SK-N-SH (cell line): ENCODE measurements around the gene MPO. TPM values are rescaled to one million over a fixed set of nuclear protein-coding genes. Genes with fewer than 3 reads are reported as not detected.

ENCODE experiments used
- CTCF ChIA-PET: fragments of 300-600, 350-600 bp; formaldehyde crosslinking; extraction: SDS; loops from one replicate; lab custom pipeline; 2021; lab: Yijun Ruan, JAX
- POLR2A ChIA-PET: fragments of 350-600 bp; sonication (Branson Sonifier 250); formaldehyde crosslinking; extraction: SDS; loops from one replicate; lab custom pipeline; 2020; ENCODE audit warnings: antibody characterized with exemption, inconsistent platforms; lab: Yijun Ruan, JAX
- DNase-seq: peaks from one replicate; pipeline ENCODE4 v3.0.0; 2012
- H2AFZ ChIP-seq: fragments of 200-600 bp; sonication (generic); 2 replicates; pipeline ENCODE4 v1.8.1; 2016; ENCODE audit warnings: antibody characterized with exemption, mild to moderate bottlenecking, low read depth
- H3F3A ChIP-seq: fragments of 200-600 bp; sonication (generic); replicated peaks from 2 replicates; pipeline ENCODE3; 2016; ENCODE audit warnings: antibody characterized with exemption, mild to moderate bottlenecking; ENCODE audit not compliant: insufficient read depth
- H3K27ac ChIP-seq, 2 experiments: fragments of 200-500 bp in 1 of 2; fragments of 200-600 bp in 1 of 2; sonication (Bioruptor generic) in 1 of 2; sonication (generic), shearing (Covaris generic) in 1 of 2; 2 replicates each; pipeline versions ENCODE4 v1.5.1 to v1.6.1; 2014 to 2016; ENCODE audit warnings: low read depth in 2 of 2, inconsistent platforms in 1 of 2, low read length in 1 of 2, mild to moderate bottlenecking in 1 of 2, mixed read lengths in 1 of 2
- H3K27me3 ChIP-seq: fragments of 200-600 bp; sonication (generic), shearing (Covaris generic); 2 replicates; pipeline ENCODE4 v1.6.1; 2016; ENCODE audit warnings: mixed run types; ENCODE audit not compliant: insufficient read depth
- H3K36me3 ChIP-seq, 2 experiments: fragments of 200-500 bp in 1 of 2; fragments of 200-600 bp in 1 of 2; sonication (Bioruptor generic) in 1 of 2; sonication (generic) in 1 of 2; replicated peaks in 1 of 2; 2 replicates each; pipeline versions ENCODE3 to v1.5.1; 2014 to 2016; ENCODE audit warnings: low read length in 1 of 2, mild to moderate bottlenecking in 1 of 2; ENCODE audit not compliant: insufficient read depth in 2 of 2, control insufficient read depth in 1 of 2
- H3K4me1 ChIP-seq, 2 experiments: fragments of 200-500 bp in 1 of 2; fragments of 200-600 bp in 1 of 2; sonication (Bioruptor generic) in 1 of 2; sonication (generic), shearing (Covaris generic) in 1 of 2; 2 replicates each; pipeline versions ENCODE4 v1.5.1 to v1.6.1; 2014 to 2016; ENCODE audit warnings: low read depth in 1 of 2, low read length in 1 of 2, mixed run types in 1 of 2; ENCODE audit not compliant: insufficient read depth in 2 of 2, control insufficient read depth in 1 of 2
- H3K4me2 ChIP-seq: fragments of 200-600 bp; sonication (generic), shearing (Covaris generic); 2 replicates; pipeline ENCODE4 v1.6.1; 2017; ENCODE audit warnings: mixed run types
- H3K4me3 ChIP-seq, 2 experiments: fragments of 200-500 bp in 1 of 2; fragments of 200-600 bp in 1 of 2; sonication (Bioruptor generic) in 1 of 2; sonication (generic), shearing (Covaris generic) in 1 of 2; 2 replicates each; pipeline versions ENCODE4 v1.5.1 to v1.8.1; 2014 to 2016; ENCODE audit warnings: low read depth in 2 of 2, inconsistent platforms in 1 of 2, low read length in 1 of 2, mild to moderate bottlenecking in 1 of 2, mixed read lengths in 1 of 2, moderate library complexity in 1 of 2
- H3K79me2 ChIP-seq: fragments of 200-600 bp; sonication (generic); 2 replicates; pipeline ENCODE4 v1.8.1; 2017; ENCODE audit warnings: mild to moderate bottlenecking; ENCODE audit not compliant: insufficient read depth
- H3K9ac ChIP-seq: fragments of 200-600 bp; sonication (generic); 2 replicates; pipeline ENCODE4 v1.6.1; 2017; ENCODE audit warnings: mixed run types
- H3K9me2 ChIP-seq: fragments of 200-600 bp; sonication (generic); 2 replicates; pipeline ENCODE4 v1.6.1; 2017; ENCODE audit warnings: mixed run types
- H3K9me3 ChIP-seq: fragments of 200-600 bp; sonication (generic); 2 replicates; pipeline ENCODE4 v1.6.1; 2017; ENCODE audit warnings: mixed run types, mild to moderate bottlenecking, moderate library complexity
- H4K20me1 ChIP-seq: fragments of 200-600 bp; sonication (generic); 2 replicates; pipeline ENCODE4 v1.6.1; 2017; ENCODE audit warnings: mild to moderate bottlenecking, mixed run types; ENCODE audit not compliant: insufficient read depth
- FOSL2 ChIP-seq: IDR thresholded peaks from 2 replicates; pipeline ENCODE4 v1.4.0; 2012; ENCODE audit warnings: low read depth, mild to moderate bottlenecking, moderate library complexity, borderline replicate concordance
- GABPA ChIP-seq: IDR thresholded peaks from 2 replicates; pipeline ENCODE4 v1.4.0; 2012; ENCODE audit warnings: low read depth, mild to moderate bottlenecking
- MEF2A ChIP-seq: IDR thresholded peaks from 2 replicates; pipeline ENCODE4 v1.4.0; 2012; ENCODE audit warnings: low read depth, borderline replicate concordance
- NRF1 ChIP-seq: IDR thresholded peaks from 2 replicates; pipeline ENCODE4 v1.6.1; 2012; ENCODE audit warnings: low read depth, mild to moderate bottlenecking, low read length
- PBX3 ChIP-seq: IDR thresholded peaks from 2 replicates; pipeline ENCODE4; 2012
- RAD21 ChIP-seq: IDR thresholded peaks from 2 replicates; pipeline ENCODE4 v1.6.1; 2012; ENCODE audit warnings: mild to moderate bottlenecking, low read length
- RCOR1 ChIP-seq: fragments of 150-350 bp; IDR thresholded peaks from 2 replicates; pipeline ENCODE4 v1.6.1; 2017; ENCODE audit warnings: antibody characterized with exemption, low read length
- TAF1 ChIP-seq: IDR thresholded peaks from 2 replicates; pipeline ENCODE4 v1.6.1; 2012; ENCODE audit warnings: low read depth, mild to moderate bottlenecking, low read length, moderate library complexity, borderline replicate concordance
- ZBTB33 ChIP-seq: IDR thresholded peaks from 2 replicates; pipeline ENCODE4 v1.4.0; 2012; ENCODE audit warnings: low read depth, borderline replicate concordance
- WGBS: methylation state at CpG from one replicate; pipeline ENCODE4 v1.1.6; 2017; ENCODE audit warnings: low lambda C conversion rate; 5-methylcytosine and 5-hydroxymethylcytosine counted together
- polyA plus RNA-seq, 3 experiments: library from polyadenylated mRNA; depleted of rRNA; stranded (reverse); fragments of >200 nt; gene quantifications; 2 replicates each; pipeline ENCODE4 v1.2.3, GENCODE V29; 2012

Gene MPO
- polyA plus RNA-seq, 1 of the 3 experiments (the other 2 are of a cell fraction) = not detected

GRCh38 chr17:58312829-58313228 is 32.1 kb upstream of the MPO start:
- Histone ChIP-seq H3K79me2 (no peaks in the 10 kb centered on the region), H2AFZ (no peak overlapping the region), H3K27me3 (no peaks in the 10 kb centered on the region), H3K9ac (no peak overlapping the region), H3K27ac (no peak overlapping the region), H3K4me3 (no peak overlapping the region), H3K36me3 (no peaks in the 10 kb centered on the region), H4K20me1 (no peaks in the 10 kb centered on the region), H3K9me3 (no peaks in the 10 kb centered on the region), H3K4me2 (no peak overlapping the region), H3K9me2 (no peaks in the 10 kb centered on the region), H3F3A (no peaks in the 10 kb centered on the region), H3K4me1 (no peaks in the 10 kb centered on the region)
- DNase-seq = peak; percentile 24
- ChIA-PET POLR2A (no interaction called here), CTCF (interaction anchor here (1.0 to 2.8 kb wide), 6 partner anchors 8 to 136 kb away, joined by 3 to 12 read pairs (median 4); partner anchors contain the start of gene RNF43)
- TF ChIP-seq MEF2A (no peak), FOSL2 (no peak), RAD21 (peak; percentile 44; the same call in 1 of the 2 replicates), PBX3 (no peak)
- 15% methylated on average over 1 of the region's 1 CpG for WGBS

- Histone ChIP-seq H3K79me2 (no peaks in the 10 kb centered on the region), H3K27me3 (no peaks in the 10 kb centered on the region), H3F3A (no peaks in the 10 kb centered on the region), H3K36me3 (no peaks in the 10 kb centered on the region), H3K27ac (no peak overlapping the region), H3K4me3 (no peak overlapping the region), H4K20me1 (no peaks in the 10 kb centered on the region), H3K9ac (no peak overlapping the region), H2AFZ (no peak overlapping the region), H3K4me1 (no peaks in the 10 kb centered on the region), H3K9me2 (no peaks in the 10 kb centered on the region), H3K9me3 (no peaks in the 10 kb centered on the region), H3K4me2 (no peak overlapping the region)
- CTCF ChIA-PET = interaction anchor here (0.5 to 3.0 kb wide), 8 partner anchors 8 to 136 kb away, joined by 3 to 15 read pairs (median 4); partner anchors contain the start of gene RNF43
- 73% methylated on average over 15 of the region's 23 CpGs for WGBS
- DNase-seq = peak; percentile 33
- TF ChIP-seq NRF1 = no peak
- no peak for TF ChIP-seq RAD21
- no peak for TF ChIP-seq TAF1
- TF ChIP-seq PBX3 = no peak
- no peak for TF ChIP-seq ZBTB33
- TF ChIP-seq RCOR1 = no peak
- no peak for TF ChIP-seq GABPA
- no peak for TF ChIP-seq MEF2A
- POLR2A ChIA-PET = no interaction called here
These were observed 31.4 kb upstream of the MPO start for GRCh38 chr17:58312021-58312630.
